ENCODE results near the gene TMEM30B.

The TMEM30B gene

GRCh38 chr14:61269321-61270083 lies 11.6 kb downstream of the TMEM30B start:
- peaks cover 54% of the 10 kb centered on the region for H3K27me3 Mint-ChIP-seq
- H3K4me3 Mint-ChIP-seq: peak overlapping the region; percentile 45
- intact Hi-C loops (cut with micrococcal nuclease): loop anchor here (1.0 kb wide), 1 partner anchor 16 kb away; no protein-coding TSS in a partner anchor
- H3K36me3 Mint-ChIP-seq (ENCODE audit: low read depth): no peaks in the 10 kb centered on the region
- no peaks in the 10 kb centered on the region for H3K9me3 Mint-ChIP-seq
- no peak overlapping the region for H3K27ac Mint-ChIP-seq
- H3K4me1 Mint-ChIP-seq (ENCODE audit: low read depth): peaks cover 5% of the 10 kb centered on the region

DNA sequence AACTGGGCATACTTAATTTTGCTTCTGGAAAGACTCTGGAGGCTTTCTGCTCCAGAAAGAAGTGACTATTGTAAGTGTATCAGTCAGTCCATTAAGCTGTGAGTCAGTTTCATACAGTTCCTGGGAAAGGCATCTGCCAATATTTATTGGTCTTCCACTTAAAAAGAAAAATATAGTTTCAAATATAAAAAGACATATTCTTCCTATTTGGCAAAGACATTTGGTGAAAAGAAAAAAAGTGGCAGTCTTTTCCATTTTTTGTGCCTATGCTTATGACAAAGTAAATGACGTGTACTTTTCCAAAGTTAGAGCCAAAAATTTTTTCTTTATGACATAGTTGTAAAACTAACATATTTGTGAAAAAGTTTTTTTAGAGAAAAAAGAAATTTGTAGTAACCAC lies 12.3 kb downstream of the TMEM30B start:
- intact Hi-C loops (cut with micrococcal nuclease): loop anchor here (1.0 kb wide), 1 partner anchor 16 kb away; no protein-coding TSS in a partner anchor
- H3K4me1 Mint-ChIP-seq (ENCODE audit: low read depth): peaks cover 5% of the 10 kb centered on the region
- no peaks in the 10 kb centered on the region for H3K9me3 Mint-ChIP-seq
- no peak overlapping the region for H3K27ac Mint-ChIP-seq
- H3K36me3 Mint-ChIP-seq (ENCODE audit: low read depth): no peaks in the 10 kb centered on the region
- H3K27me3 Mint-ChIP-seq: peaks cover 48% of the 10 kb centered on the region
- H3K4me3 Mint-ChIP-seq: no peak overlapping the region

- H3K4me3 Mint-ChIP-seq: no peak overlapping the region
- no peak overlapping the region for H3K27ac Mint-ChIP-seq
- peaks cover 41% of the 10 kb centered on the region for H3K27me3 Mint-ChIP-seq
- H3K36me3 Mint-ChIP-seq (ENCODE audit: low read depth): no peaks in the 10 kb centered on the region
- peaks cover 5% of the 10 kb centered on the region for H3K4me1 Mint-ChIP-seq (ENCODE audit: low read depth)
- H3K9me3 Mint-ChIP-seq: no peaks in the 10 kb centered on the region
- intact Hi-C loops (cut with micrococcal nuclease): no loop called here
Measured at GRCh38 chr14:61266891-61267740, 14.0 kb downstream of the TMEM30B start.

- Mint-ChIP-seq H3K4me3 (no peak overlapping the region), H3K9me3 (no peaks in the 10 kb centered on the region), H3K4me1 (ENCODE audit: low read depth) (peaks cover 5% of the 10 kb centered on the region), H3K27ac (no peak overlapping the region), H3K36me3 (ENCODE audit: low read depth) (no peaks in the 10 kb centered on the region), H3K27me3 (peaks cover 41% of the 10 kb centered on the region)
- intact Hi-C loops (cut with micrococcal nuclease): no loop called here
Measured at GRCh38 chr14:61266436-61266835, 14.7 kb downstream of the TMEM30B start.

- no peak overlapping the region for H3K4me3 Mint-ChIP-seq
Measured at GRCh38 chr14:61264651-61265050, 16.5 kb downstream of the TMEM30B start.

GRCh38 chr14:61264010-61264571 lies 17.0 kb downstream of the TMEM30B start:
- H3K27ac Mint-ChIP-seq: no peak overlapping the region
- no peaks in the 10 kb centered on the region for H3K4me1 Mint-ChIP-seq (ENCODE audit: low read depth)
- H3K4me3 Mint-ChIP-seq: no peak overlapping the region
- H3K9me3 Mint-ChIP-seq: no peaks in the 10 kb centered on the region
- intact Hi-C loops (cut with micrococcal nuclease): no loop called here
- H3K27me3 Mint-ChIP-seq: peaks cover 31% of the 10 kb centered on the region
- H3K36me3 Mint-ChIP-seq (ENCODE audit: low read depth): no peaks in the 10 kb centered on the region

More at GRCh38 chr14:61264651-61265050, 16.5 kb downstream of the TMEM30B start:
- no peaks in the 10 kb centered on the region for H3K36me3 Mint-ChIP-seq (ENCODE audit: low read depth)
- H3K27ac Mint-ChIP-seq: no peak overlapping the region
- peaks cover 30% of the 10 kb centered on the region for H3K27me3 Mint-ChIP-seq
- peaks cover 2% of the 10 kb centered on the region for H3K4me1 Mint-ChIP-seq (ENCODE audit: low read depth)
- no peaks in the 10 kb centered on the region for H3K9me3 Mint-ChIP-seq
- intact Hi-C loops (cut with micrococcal nuclease): no loop called here

DNA sequence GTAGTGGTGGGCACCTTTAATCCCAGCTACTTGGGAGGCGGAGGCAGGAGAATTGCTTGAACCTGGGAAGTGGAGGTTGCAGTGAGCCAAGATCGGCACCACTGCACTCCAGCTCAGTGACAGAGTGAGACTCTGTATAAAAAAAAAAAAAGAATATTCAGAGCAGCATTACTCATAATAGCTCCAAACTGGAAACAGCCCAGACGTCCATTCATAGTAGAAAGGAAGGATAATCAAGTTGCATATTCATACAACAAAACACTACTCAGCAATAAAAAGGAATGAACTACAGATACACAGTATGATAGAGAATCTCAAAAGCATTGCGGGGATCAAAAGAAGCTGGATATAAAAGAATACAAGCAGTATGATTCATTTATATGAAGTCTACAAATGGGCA lies 19.1 kb downstream of the TMEM30B start:
- no peaks in the 10 kb centered on the region for H3K9me3 Mint-ChIP-seq
- H3K4me3 Mint-ChIP-seq: no peak overlapping the region
- no peak overlapping the region for H3K27ac Mint-ChIP-seq
- H3K36me3 Mint-ChIP-seq (ENCODE audit: low read depth): no peaks in the 10 kb centered on the region
- intact Hi-C loops (cut with micrococcal nuclease): no loop called here
- no peaks in the 10 kb centered on the region for H3K4me1 Mint-ChIP-seq (ENCODE audit: low read depth)
- peaks cover 29% of the 10 kb centered on the region for H3K27me3 Mint-ChIP-seq

GRCh38 chr14:61260939-61261776 lies 20.0 kb downstream of the TMEM30B start:
- H3K36me3 Mint-ChIP-seq (ENCODE audit: low read depth): no peaks in the 10 kb centered on the region
- no peaks in the 10 kb centered on the region for H3K4me1 Mint-ChIP-seq (ENCODE audit: low read depth)
- H3K9me3 Mint-ChIP-seq: no peaks in the 10 kb centered on the region
- no peak overlapping the region for H3K27ac Mint-ChIP-seq
- intact Hi-C loops (cut with micrococcal nuclease): no loop called here
- no peak overlapping the region for H3K4me3 Mint-ChIP-seq
- H3K27me3 Mint-ChIP-seq: peaks cover 23% of the 10 kb centered on the region

GRCh38 chr14:61258985-61259384 lies 22.2 kb downstream of the TMEM30B start:
- Mint-ChIP-seq H3K4me1 (ENCODE audit: low read depth) (peaks cover 2% of the 10 kb centered on the region), H3K4me3 (no peak overlapping the region), H3K9me3 (no peaks in the 10 kb centered on the region), H3K27me3 (peaks cover 17% of the 10 kb centered on the region), H3K27ac (no peak overlapping the region), H3K36me3 (ENCODE audit: low read depth) (no peaks in the 10 kb centered on the region)
- intact Hi-C loops (cut with micrococcal nuclease): no loop called here

DNA sequence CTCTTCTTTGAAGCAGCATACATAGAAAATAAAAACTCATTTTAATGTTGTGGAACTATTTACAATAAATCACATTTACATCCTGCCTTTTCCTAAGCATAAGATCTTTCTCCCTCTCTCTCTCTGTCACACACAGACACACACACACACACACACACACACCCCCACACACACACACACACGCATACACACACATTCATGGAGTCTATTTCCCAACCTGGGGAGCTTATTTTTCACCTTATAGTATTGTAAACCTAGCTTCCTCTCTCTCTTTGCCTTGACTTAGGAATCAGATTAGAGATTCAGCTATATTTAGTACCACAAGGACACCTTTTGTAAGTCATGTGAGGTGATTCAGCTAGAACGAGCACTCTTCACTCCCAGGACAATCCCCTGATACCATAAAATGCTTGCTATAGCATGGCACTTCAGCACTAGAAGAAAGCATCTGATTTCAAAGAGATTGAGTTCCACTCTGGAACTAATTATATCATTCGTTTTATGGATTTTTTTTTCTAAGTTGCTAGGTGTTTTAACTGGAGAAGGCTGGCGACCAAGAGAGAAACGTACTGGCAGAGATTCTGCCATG lies 23.6 kb downstream of the TMEM30B start:
- Mint-ChIP-seq H3K36me3 (ENCODE audit: low read depth) (no peaks in the 10 kb centered on the region), H3K4me3 (no peak overlapping the region), H3K9me3 (no peaks in the 10 kb centered on the region), H3K27ac (no peak overlapping the region), H3K27me3 (peaks cover 19% of the 10 kb centered on the region), H3K4me1 (ENCODE audit: low read depth) (peaks cover 14% of the 10 kb centered on the region)
- intact Hi-C loops (cut with micrococcal nuclease): no loop called here

- no peaks in the 10 kb centered on the region for H3K36me3 Mint-ChIP-seq (ENCODE audit: low read depth)
- no peak overlapping the region for H3K27ac Mint-ChIP-seq
- intact Hi-C loops (cut with micrococcal nuclease): no loop called here
- H3K4me1 Mint-ChIP-seq (ENCODE audit: low read depth): peaks cover 15% of the 10 kb centered on the region
- no peaks in the 10 kb centered on the region for H3K9me3 Mint-ChIP-seq
- peaks cover 19% of the 10 kb centered on the region for H3K27me3 Mint-ChIP-seq
- no peak overlapping the region for H3K4me3 Mint-ChIP-seq
Measured at GRCh38 chr14:61256826-61257468, 24.2 kb downstream of the TMEM30B start.

DNA sequence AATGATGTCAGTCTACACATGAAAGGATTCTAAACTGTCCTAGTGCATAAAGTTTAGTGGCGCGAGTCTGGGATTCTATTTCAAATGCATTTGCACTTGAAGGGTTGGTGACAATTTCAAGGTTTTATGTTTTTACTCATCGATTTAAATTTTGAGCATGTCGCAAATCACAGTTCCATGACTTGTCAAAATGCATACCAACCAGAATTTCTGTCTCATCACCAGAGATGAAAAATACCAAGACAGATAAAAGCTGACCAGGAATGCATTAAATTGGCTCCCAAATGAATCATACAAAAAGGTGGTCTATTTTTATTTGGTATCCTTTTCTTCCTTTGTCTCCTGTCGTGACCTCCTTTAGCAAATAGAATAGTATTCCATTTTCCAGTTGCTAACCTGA lies 25.2 kb downstream of the TMEM30B start:
- H3K9me3 Mint-ChIP-seq: no peaks in the 10 kb centered on the region
- peaks cover 15% of the 10 kb centered on the region for H3K4me1 Mint-ChIP-seq (ENCODE audit: low read depth)
- H3K27me3 Mint-ChIP-seq: peaks cover 16% of the 10 kb centered on the region
- H3K4me3 Mint-ChIP-seq: no peak overlapping the region
- H3K27ac Mint-ChIP-seq: no peak overlapping the region
- intact Hi-C loops (cut with micrococcal nuclease): no loop called here
- H3K36me3 Mint-ChIP-seq (ENCODE audit: low read depth): no peaks in the 10 kb centered on the region

Measured in dendritic cell treated with granulocyte-macrophage colony-stimulating factor and Interleukin-4, amounts not matched to agents 40 ng/mL and 50 ng/mL, for 4 days (primary cell).